HCT116 (cell line): ENCODE measurements around the gene PLCE1. TPM values are rescaled to one million over a fixed set of nuclear protein-coding genes. Genes with fewer than 3 reads are reported as not detected.
A peak's percentile ranks its signal among the peaks of the same experiment; 100 is the strongest.

Experiments
- ATAC-seq: fragments of 200-7000 bp; cut with Tn5 transposase; 2 replicates; pipeline ENCODE4 v1.9.1; 2020; ENCODE audit warnings: mild to moderate bottlenecking, moderate library complexity
- BruUV-seq: library from RNA; stranded (reverse); fragments of 400-500 nt; replicated peaks from 2 replicates; lab custom pipeline; 2021; lab: Mats Ljungman, UMichigan
- CTCF ChIA-PET: fragments of 300-600 bp; sonication (Branson Sonifier 250); formaldehyde crosslinking; loops from one replicate; lab custom pipeline; 2021; ENCODE audit warnings: antibody characterized with exemption; lab: Charles Lee
- POLR2A ChIA-PET: fragments of 300-600, 350-600 bp; sonication (Branson Sonifier 250); formaldehyde crosslinking; loops from one replicate; lab custom pipeline; 2021; ENCODE audit warnings: antibody characterized with exemption; lab: Charles Lee
- RAD21 ChIA-PET, 2 experiments: fragments of 300-600 bp; sonication (Branson Sonifier 250); formaldehyde crosslinking; loops; one replicate each; lab custom pipeline; 2023; ENCODE audit warnings: low total read pairs in 2 of 2; ENCODE audit not compliant: uncharacterized antibody in 2 of 2, unreplicated experiment in 2 of 2, low non-redundant PET in 1 of 2; lab: Charles Lee
- DNase-seq: peaks from one replicate; pipeline ENCODE4 v3.0.0-alpha.2; 2010; ENCODE audit warnings: low read depth, low spot score
- H2AFZ ChIP-seq: fragments of 200-600 bp; shearing (Covaris generic), sonication (generic); 2 replicates; pipeline ENCODE4 v1.6.1; 2017; ENCODE audit warnings: low read depth, mixed run types, mixed read lengths, antibody characterized with exemption, low read length; ENCODE audit not compliant: poor library complexity, severe bottlenecking
- H3K27ac ChIP-seq: 2 replicates; pipeline ENCODE4 v1.5.1; 2012; ENCODE audit warnings: low read depth, low read length
- H3K27me3 ChIP-seq: fragments of 200-600 bp; sonication (generic); 2 replicates; pipeline ENCODE4 v1.6.1; 2016; ENCODE audit warnings: mixed run types, low read length, mixed read lengths; ENCODE audit not compliant: insufficient read depth
- H3K36me3 ChIP-seq, 2 experiments: fragments of 200-500 bp in 1 of 2; fragments of 200-600 bp in 1 of 2; sonication (Bioruptor generic) in 1 of 2; sonication (generic) in 1 of 2; 2 replicates each; pipeline versions ENCODE4 v1.5.1 to v1.6.1; 2014 to 2016; ENCODE audit warnings: low read length in 2 of 2, inconsistent platforms in 1 of 2, mixed read lengths in 1 of 2, mixed run types in 1 of 2; ENCODE audit not compliant: insufficient read depth in 2 of 2, control insufficient read depth in 1 of 2
- H3K4me1 ChIP-seq, 2 experiments: fragments of 200-600 bp in 1 of 2; sonication (generic) in 1 of 2; 2 replicates each; pipeline versions ENCODE4 v1.5.1 to v1.6.1; 2012 to 2017; ENCODE audit warnings: low read length in 2 of 2, inconsistent platforms in 1 of 2, mild to moderate bottlenecking in 1 of 2, mixed read lengths in 1 of 2, mixed run types in 1 of 2, moderate library complexity in 1 of 2; ENCODE audit not compliant: insufficient read depth in 2 of 2, control insufficient read depth in 1 of 2
- H3K4me2 ChIP-seq: fragments of 200-600 bp; sonication (generic); 2 replicates; pipeline ENCODE4 v1.6.1; 2017; ENCODE audit warnings: mixed run types, low read length, mixed read lengths
- H3K4me3 ChIP-seq, 2 experiments: fragments of 200-600 bp in 1 of 2; sonication (generic) in 1 of 2; replicated peaks in 1 of 2; 2 replicates each; pipeline ENCODE4 v1.5.1; 2011 to 2016; ENCODE audit warnings: low read length in 2 of 2, control low read depth in 1 of 2, low read depth in 1 of 2, mild to moderate bottlenecking in 1 of 2, mixed read lengths in 1 of 2, mixed run types in 1 of 2
- H3K79me2 ChIP-seq: fragments of 200-600 bp; sonication (generic); 2 replicates; pipeline ENCODE4 v1.6.1; 2017; ENCODE audit warnings: mild to moderate bottlenecking, mixed run types, low read length, moderate library complexity, mixed read lengths; ENCODE audit not compliant: insufficient read depth
- H3K9ac ChIP-seq: fragments of 200-600 bp; sonication (generic); 2 replicates; pipeline ENCODE4 v1.6.1; 2016; ENCODE audit warnings: low read length, mixed read lengths
- H3K9me2 ChIP-seq: fragments of 200-600 bp; sonication (generic), shearing (Covaris generic); 2 replicates; pipeline ENCODE4 v1.6.1; 2017; ENCODE audit warnings: mixed run types, mild to moderate bottlenecking, moderate library complexity; ENCODE audit not compliant: insufficient read depth
- H3K9me3 ChIP-seq, 2 experiments: fragments of 200-500 bp in 1 of 2; fragments of 200-600 bp in 1 of 2; sonication (Bioruptor generic) in 1 of 2; sonication (generic) in 1 of 2; 2 replicates each; pipeline ENCODE4 v1.6.1; 2014 to 2017; ENCODE audit warnings: low read length in 2 of 2, mixed read lengths in 2 of 2, inconsistent platforms in 1 of 2, low read depth in 1 of 2, mild to moderate bottlenecking in 1 of 2, mixed run types in 1 of 2, moderate library complexity in 1 of 2; ENCODE audit not compliant: control insufficient read depth in 1 of 2, insufficient read depth in 1 of 2
- H4K20me1 ChIP-seq: fragments of 200-600 bp; sonication (generic), shearing (Covaris generic); 2 replicates; pipeline ENCODE4 v1.6.1; 2017; ENCODE audit warnings: mixed run types, mild to moderate bottlenecking, moderate library complexity; ENCODE audit not compliant: insufficient read depth
- CTCF ChIP-seq, 3 experiments: fragments of 200-600 bp in 1 of 3; sonication (generic) in 1 of 3; IDR thresholded peaks in 2 of 3; conservative IDR thresholded peaks in 1 of 3; 2 replicates each; pipeline ENCODE4 v1.5.1; 2012 to 2017; ENCODE audit warnings: low read depth in 2 of 3, low read length in 2 of 3, antibody characterized with exemption in 1 of 3, borderline replicate concordance in 1 of 3, control low read depth in 1 of 3, mild to moderate bottlenecking in 1 of 3, mixed read lengths in 1 of 3, mixed run types in 1 of 3, moderate library complexity in 1 of 3; ENCODE audit not compliant: insufficient read depth in 1 of 3
- JUND ChIP-seq: IDR thresholded peaks from 2 replicates; pipeline ENCODE4 v1.6.1; 2012
- SRF ChIP-seq: IDR thresholded peaks from 2 replicates; pipeline ENCODE4 v1.6.1; 2012; ENCODE audit warnings: low read depth
- intact Hi-C: fragments of 100-400 bp; cut with micrococcal nuclease; formaldehyde crosslinking; loops from 2 replicates; pipeline ENCODE4 v1.10.0; 2022
- total RNA-seq: library from RNA; stranded (reverse); gene quantifications from one replicate; pipeline ENCODE4 v1.2.1, GENCODE V29; 2021; ENCODE audit not compliant: unreplicated experiment

The PLCE1 gene
- total RNA-seq, 1 experiment from 2014 or later, result 2.5 TPM

GRCh38 chr10:94041206-94041605 is 47.5 kb downstream of the PLCE1 start:
- H3K27ac ChIP-seq, result no peak overlapping the region
- peaks cover 6 to 20% of the 10 kb centered on the region in 2 experiments; a peak in 3 of 4 replicates for H3K4me1 ChIP-seq

GRCh38 chr10:94042001-94042833 is 48.5 kb downstream of the PLCE1 start:
- Histone ChIP-seq H3K9me2 (no peaks in the 10 kb centered on the region), H2AFZ (no peak overlapping the region), H3K36me3 (no peaks in the 10 kb centered on the region), H3K27ac (no peak overlapping the region)
- no TSS peak for BruUV-seq
- ATAC-seq, result peak; percentile 72
- RAD21 ChIA-PET, result no interaction called here
- peak; percentile 12 for DNase-seq
- peak in 2 of 3 experiments; percentile 15 to 28; a peak in 2 of 6 replicates for TF ChIP-seq CTCF (IDR thresholded peaks at IDR 0.05 in 2 of 3, conservative IDR thresholded peaks at IDR 0.05 in 1 of 3; ENCODE audit: borderline replicate concordance in 1 of 3, insufficient read depth in 1 of 3, low read depth in 2 of 3, low read length in 2 of 3)
- TF ChIP-seq JUND, result no peak
- TF ChIP-seq, all 23 proteins: peak for 1
- Histone ChIP-seq H3K9ac (no peak overlapping the region), H3K9me3 (no peaks in the 10 kb centered on the region), H3K4me2 (0 out of 2 replicates have a peak overlapping the region, but pooled peaks have one; percentile 3), H3K4me1 (peaks cover 6 to 20% of the 10 kb centered on the region in 2 experiments; a peak in 3 of 4 replicates), H4K20me1 (no peaks in the 10 kb centered on the region), H3K27me3 (no peaks in the 10 kb centered on the region), H3K4me3 (no peak overlapping the region), H3K79me2 (no peaks in the 10 kb centered on the region)
- ChIA-PET CTCF (interaction anchor here (1.5 kb wide), 1 partner anchor 13 kb away, joined by 3 read pairs; no protein-coding TSS in a partner anchor), POLR2A (no interaction called here)
- intact Hi-C loops, result loop anchor here (5.0 kb wide), 1 partner anchor 50 kb away; the partner anchor contains the start of gene PLCE1

More at GRCh38 chr10:94041206-94041605, 47.5 kb downstream of the PLCE1 start:
- H4K20me1 ChIP-seq, result no peaks in the 10 kb centered on the region
- DNase-seq, result no peak
- ATAC-seq, result no peak
- BruUV-seq, result no TSS peak
- no peak overlapping the region for H3K4me2 ChIP-seq
- POLR2A ChIA-PET, result no interaction called here
- no peak overlapping the region for H3K4me3 ChIP-seq
- no peak overlapping the region for H2AFZ ChIP-seq
- no peaks in the 10 kb centered on the region for H3K79me2 ChIP-seq
- H3K36me3 ChIP-seq, result no peaks in the 10 kb centered on the region
- no peaks in the 10 kb centered on the region for H3K9me2 ChIP-seq
- CTCF ChIA-PET, result interaction anchor here (1.5 kb wide), 1 partner anchor 14 kb away, joined by 3 read pairs; no protein-coding TSS in a partner anchor
- no peak for TF ChIP-seq SRF
- RAD21 ChIA-PET, result no interaction called here
- H3K9me3 ChIP-seq, result no peaks in the 10 kb centered on the region
- intact Hi-C loops, result loop anchor here (5.0 kb wide), 1 partner anchor 49 kb away; the partner anchor contains the start of gene PLCE1
- H3K27me3 ChIP-seq, result no peaks in the 10 kb centered on the region
- no peak overlapping the region for H3K9ac ChIP-seq
